Urothelium cell line (cell line): ENCODE results near the gene CDKN2D.

Experiments
- DNase-seq: peaks from one replicate; pipeline ENCODE4 v3.0.0; 2011; ENCODE audit warnings: low spot score, mixed read lengths
- FAIRE-seq: peaks from 2 replicates; lab custom pipeline; 2011; peaks lifted over from hg19 to GRCh38; lab: Jason Lieb, UNC

Gene CDKN2D

DNA sequence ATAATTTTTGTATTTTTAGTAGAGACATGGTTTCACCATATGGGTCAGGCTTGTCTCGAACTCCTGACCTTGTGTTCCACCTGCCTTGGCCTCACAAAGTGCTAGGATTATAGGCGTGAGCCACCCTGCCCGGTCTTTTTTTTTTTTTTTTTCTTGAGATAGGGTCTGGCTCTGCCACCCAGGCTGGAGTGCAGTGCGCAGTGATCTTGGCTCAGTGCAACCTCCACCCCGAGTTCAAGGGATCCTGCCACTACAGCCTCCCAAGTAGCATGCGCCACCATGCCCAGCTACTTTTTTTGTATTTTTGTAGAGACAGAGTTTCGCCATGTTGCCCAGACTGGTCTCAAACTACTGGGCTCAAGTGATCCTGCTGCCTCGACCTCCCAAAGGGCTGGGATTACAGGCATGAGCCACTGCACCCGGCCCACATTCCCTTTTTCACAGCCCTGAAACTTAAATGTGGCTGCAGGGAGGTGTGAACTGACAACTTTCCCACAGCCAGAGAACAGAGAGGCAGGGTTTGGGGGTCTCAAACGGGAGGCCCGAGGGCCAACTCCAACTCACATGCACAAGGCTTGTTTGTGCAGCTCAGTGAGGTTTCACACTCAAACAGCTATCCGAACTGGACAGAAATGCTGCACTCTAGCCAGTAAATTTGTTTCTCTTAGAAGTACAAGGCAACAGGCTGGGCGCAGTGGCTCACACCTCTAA, 47.2 kb downstream of the CDKN2D start:
- DNase-seq (no peak), FAIRE-seq (no peak)

DNA sequence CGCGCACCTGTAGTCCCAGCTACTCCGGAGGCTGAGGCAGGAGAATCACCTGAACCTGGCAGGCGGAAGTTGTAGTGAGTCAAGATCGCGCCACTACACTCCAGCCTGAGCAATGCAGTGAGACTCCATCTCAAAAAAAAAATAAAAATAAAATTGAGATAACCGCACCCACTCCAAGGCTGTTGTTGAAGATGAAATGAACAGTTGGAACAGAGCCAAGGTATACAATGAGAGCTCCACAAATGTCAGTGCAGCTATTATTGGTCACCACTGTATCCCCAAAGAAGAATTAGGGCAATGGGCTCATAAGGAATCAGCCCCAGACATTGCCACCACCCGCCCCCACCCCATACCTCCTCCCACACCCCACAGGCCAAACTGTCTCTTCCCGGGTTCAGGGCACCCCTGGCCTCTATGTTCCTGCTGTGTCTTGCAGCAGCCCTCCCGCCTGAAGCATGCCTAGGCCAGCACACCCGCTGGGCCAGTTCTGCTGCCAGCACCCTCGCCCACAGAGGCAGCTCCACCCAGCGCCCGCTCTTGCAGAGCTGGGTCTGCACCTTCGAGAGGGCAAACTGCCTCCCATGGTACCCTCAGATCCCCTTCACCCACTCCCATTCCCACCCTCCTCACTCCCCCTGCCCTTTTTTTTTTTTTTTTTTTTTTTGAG, 48.0 kb downstream of the CDKN2D start:
- DNase-seq (no peak), FAIRE-seq (no peak)

DNA sequence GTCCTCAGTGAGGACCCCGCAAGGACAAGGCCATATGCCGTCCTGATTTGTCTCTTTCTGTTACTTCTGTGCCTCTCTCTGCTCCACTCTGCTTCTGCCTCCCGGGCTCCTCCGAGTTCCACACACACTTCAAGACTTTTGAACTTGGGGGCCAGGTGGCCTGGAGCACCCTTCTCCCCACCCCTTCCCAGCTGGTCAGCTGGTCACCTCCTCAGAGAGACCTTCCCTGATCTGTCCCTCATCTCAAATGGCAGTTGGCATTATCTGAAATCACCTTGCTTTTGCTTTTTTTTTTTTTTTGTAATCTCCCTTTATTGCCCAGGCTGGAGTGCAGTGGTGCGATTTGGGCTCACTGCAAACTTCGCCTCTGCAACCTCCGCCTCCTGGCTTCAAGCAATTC, 49.4 kb downstream of the CDKN2D start:
- DNase-seq (no peak), FAIRE-seq (no peak)

DNA sequence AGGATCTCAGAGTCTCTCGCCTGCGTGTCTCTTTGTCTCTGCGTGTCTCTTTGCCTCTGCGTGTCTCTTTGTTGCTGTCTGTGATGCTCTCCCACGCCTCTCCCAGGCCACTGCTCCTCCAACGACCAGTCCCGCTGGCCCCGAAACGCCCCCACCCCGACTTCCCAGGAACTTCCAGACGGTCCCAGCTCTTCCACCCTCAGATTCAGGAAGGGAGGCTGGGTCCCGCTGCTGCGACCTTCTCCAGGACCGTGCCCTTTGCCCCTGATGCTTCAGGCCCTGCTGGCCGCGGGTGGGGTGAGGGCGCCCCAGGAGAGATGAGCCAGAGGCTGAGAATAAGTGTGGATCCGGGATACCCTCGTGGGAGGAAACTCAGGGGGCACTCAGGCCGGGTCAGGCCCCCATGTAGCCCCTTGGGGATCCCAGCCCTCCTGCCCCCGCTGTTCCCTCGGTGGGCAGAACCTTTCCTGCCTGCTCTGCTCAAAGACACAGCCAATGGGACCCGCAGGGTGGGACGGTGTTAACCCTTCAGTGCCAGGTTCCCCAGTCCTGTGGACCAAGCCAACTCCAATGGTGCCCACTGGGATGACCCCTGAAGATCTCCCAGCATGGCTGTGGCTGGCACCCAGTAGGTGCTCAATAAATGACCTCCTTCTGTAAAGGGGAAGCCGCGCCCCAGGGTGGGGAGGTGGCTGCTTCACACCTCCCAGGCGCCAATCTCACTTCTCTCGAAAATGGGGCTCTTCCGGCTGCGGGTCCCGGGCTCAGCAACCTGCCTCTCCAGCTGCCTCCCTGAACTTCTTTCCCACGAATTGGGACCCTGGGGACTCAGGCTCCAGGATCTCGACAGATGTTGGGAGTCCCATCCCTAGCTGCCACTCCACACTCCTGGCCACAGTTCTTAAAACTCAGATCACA, 50.1 kb downstream of the CDKN2D start:
- DNase-seq (no peak), FAIRE-seq (no peak)

DNA sequence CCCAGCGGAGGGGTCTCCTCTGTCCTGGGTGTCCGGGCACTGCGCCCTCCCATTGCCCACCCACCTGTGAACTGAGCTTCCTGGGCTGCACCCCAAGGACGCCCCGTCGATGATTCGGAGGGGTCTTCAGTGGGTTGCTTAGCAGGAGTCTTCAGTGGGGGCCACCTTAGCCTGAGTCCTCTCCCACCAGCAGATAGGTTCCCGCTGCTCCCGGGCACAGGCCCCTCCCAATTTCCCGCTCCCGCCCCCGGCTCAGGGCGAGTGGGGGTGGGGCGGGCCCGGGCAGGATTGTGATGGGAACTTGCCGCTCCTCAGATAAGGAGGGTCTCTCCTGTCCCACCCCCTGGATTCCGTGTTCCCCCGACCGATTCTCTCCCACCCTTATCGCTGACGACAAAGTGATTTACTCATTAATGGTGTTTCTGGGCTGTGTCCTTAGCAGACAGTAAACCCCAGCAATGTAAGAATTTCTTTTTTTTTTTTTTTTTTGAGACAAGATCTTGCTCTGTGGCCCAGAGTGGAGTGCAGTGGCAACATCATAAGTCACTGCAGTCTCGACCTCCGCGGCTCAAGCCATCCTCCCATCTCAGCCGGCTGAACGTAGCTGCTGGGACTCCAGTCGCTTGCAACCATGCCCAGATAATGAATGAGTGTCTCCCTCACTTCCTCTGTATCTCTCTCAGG, 50.9 kb downstream of the CDKN2D start:
- DNase-seq (peak; percentile 82), FAIRE-seq (no peak)

DNA sequence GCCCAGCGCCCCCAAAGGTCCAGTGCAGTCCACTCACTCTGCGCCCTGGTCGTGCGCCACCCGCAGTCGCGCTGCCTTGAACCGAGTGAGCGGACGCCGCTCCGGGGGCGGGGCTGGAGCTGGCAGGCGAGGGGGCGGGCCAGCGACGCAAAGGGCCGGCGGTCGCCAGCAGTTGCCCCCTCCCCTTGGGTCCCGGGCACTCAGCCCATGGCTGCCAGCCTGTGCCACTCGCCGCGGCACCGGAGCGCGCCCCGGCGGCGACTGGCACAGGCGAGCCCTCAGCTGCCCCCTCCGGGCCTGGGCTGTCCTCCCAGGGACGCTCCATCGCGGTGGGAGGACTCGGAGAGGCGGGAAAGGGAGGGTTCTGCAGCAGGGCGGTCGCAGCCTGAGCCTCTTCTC, 51.4 kb downstream of the CDKN2D start, which contains the start of gene S1PR5:
S1PR5 (minus strand) TSS at position 87 of the 399 bp plus-strand sequence. CDS start 2,436 bp downstream, outside the sequence.
- no peak for FAIRE-seq
- DNase-seq, result peak; percentile 67

DNA sequence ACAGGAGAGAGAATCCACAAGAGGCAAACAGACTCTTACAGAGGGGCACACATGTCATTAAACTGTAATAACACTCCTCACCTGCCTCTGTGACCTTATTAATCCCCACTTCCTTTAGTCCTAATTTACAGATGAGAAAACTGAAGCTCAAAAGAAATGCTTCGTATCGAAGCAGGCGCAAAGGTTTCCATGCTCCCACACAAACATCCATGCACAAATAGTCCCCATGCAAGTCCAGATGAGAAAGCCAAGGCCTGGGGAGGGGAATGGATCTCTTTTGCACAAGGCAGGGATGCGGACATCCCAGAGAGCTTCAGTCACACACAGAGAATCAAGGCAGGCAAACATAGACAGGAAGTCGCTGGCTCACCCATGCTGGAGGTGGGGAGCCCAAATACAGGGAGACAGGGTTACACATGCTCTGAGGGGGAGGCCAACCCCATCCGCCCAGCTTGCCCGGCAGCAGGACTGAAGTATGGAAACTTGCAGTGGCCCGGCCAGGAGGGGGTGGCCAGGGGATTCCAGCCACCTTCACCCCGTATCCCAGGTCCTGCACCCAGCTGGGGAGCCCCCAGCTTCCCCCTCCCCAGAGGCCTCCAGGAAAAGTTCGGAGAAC, 52.0 kb downstream of the CDKN2D start:
- FAIRE-seq, result no peak
- peak; percentile 30 for DNase-seq
